ENCODE measurements around the gene IGFBP4.

DNA sequence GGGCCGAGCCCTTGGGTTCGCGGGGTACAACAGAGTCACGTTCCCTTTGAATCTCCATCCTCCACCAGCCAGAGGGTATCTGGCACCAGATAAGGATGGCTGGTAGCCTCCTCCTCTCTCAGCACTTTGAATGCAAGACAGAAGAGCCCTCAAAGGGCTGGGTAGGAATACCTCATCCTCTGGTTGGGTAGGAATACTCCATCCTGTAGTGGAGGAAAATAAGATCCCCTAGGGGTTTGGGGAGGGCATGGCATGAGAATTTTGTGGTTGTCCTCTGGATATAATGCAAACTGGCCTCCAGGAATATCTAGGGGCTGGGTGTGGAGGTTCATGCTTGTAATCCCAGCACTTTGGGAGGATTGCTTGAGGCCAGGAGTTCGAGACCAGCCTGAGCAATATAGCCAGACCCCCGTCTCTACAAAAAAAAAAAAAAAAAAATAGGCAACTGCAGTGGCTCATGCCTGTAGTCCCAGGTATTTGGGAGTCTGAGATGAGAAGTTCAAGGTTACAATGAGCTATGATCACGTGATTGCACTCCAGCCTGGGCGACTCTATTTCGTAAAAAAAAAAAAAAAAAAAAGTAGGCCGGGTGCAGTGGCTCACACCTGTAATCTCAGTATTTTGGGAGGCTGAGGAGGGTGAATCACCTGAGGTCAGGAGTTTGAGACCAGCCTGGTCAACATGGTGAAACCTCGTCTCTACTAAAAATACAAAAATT is 2.7 kb downstream of the IGFBP4 start:
- TF ChIP-seq, protein P1, sequence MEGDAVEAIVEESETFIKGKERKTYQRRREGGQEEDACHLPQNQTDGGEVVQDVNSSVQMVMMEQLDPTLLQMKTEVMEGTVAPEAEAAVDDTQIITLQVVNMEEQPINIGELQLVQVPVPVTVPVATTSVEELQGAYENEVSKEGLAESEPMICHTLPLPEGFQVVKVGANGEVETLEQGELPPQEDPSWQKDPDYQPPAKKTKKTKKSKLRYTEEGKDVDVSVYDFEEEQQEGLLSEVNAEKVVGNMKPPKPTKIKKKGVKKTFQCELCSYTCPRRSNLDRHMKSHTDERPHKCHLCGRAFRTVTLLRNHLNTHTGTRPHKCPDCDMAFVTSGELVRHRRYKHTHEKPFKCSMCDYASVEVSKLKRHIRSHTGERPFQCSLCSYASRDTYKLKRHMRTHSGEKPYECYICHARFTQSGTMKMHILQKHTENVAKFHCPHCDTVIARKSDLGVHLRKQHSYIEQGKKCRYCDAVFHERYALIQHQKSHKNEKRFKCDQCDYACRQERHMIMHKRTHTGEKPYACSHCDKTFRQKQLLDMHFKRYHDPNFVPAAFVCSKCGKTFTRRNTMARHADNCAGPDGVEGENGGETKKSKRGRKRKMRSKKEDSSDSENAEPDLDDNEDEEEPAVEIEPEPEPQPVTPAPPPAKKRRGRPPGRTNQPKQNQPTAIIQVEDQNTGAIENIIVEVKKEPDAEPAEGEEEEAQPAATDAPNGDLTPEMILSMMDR (IDR thresholded peaks at IDR 0.05) = no peak
- TF ChIP-seq ZFX (IDR thresholded peaks at IDR 0.05; ENCODE audit: borderline replicate concordance) = no peak
